ENCODE data around the gene SPATS2L. TPM values are rescaled to one million over a fixed set of nuclear protein-coding genes. Genes with fewer than 3 reads are reported as not detected.

Gene SPATS2L
- 142 and 165 TPM in 2 replicates for total RNA-seq

DNA sequence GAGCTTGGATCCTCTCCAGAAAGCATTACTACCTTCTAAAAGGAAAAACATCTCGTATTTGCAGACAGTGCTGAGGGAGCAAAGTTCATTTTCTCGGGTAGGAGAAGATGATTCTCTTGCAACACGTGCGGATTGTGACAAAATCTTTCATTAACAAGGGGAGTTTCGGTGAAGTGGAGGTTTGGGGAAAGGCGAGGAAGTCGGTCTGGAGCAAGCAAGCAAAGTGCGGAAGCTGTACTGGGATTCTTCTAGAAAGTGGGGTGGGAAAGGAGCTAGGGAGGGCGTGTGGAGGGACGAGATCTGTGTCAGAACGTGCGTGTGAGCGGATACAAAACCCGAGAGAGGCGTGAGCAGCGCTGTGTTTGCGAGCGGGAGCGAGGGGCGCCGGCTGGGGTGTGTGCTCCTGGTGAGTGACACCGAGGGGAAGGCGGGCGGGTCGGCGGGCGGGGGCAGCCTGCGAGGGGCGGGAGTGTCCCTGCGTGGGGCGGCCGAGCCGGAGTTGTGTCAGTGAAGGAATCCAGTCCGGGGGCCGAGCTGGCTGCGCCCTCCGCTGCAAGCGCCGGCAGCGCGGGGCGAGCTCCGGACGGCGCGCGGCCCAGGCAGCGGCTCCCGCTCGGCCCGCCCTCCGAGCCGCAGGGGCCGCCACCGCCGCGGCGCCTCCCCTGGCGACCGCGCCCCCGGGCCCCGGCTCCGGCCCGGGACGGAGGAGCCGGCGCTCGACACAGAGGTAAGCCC lies at the start of gene SPATS2L:
Gene SPATS2L, plus strand, starts transcription at position 498 of the 735 bp plus-strand sequence. CDS start 82,552 bp downstream, outside the sequence.

GRCh38 chr2:200509612-200510433 lies 203.3 kb downstream of the SPATS2L start, which contains the start of gene KCTD18:
Gene KCTD18 (minus strand): TSS chr2:200510068. CDS start chr2:200507016, 3,052 bp downstream.

DNA sequence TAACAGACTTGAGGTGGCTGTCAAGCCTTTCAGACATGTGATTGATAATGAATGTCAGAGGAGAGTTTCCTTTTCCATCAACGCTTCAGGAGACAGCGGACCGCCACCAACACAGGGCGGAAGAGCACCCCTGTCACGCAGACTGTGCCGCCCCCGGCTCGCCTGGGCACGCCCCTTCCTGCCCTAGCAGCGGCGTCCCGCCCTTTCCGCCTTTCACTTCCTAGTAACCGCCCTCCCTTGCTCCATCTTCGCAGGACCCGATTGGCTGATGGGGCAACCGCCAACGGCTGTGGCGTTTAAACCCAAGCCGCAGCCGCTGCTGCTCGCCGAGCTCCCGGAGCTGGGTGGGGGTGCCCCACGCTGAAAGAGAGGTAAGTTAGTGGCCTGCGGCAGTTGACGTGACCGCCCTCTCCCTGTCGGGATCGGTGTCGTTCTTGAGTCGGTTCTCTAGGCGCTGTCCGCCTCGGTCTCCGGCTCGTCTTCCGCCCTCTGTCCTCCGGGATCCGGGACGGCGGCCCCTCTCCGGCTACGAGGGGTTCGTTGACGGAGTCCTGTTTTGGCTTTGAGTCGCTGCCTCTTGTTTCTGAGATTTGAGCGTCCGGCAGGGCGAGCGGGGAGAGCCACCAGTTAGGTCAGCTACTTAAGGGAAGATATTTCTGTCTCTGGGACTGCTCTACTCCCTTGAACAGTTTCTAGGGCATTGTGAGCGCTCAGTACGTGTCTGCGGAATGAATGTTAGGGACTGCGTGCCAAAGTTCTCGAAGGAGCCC lies 219.6 kb downstream of the SPATS2L start, which contains the start of gene SGO2:
Gene SGO2, plus strand, starts transcription at position 326 of the 770 bp plus-strand sequence. CDS start 6,769 bp downstream, outside the sequence.

Other genes starting within 250 kb of the SPATS2L start
- 12.4 and 21.0 TPM in 2 replicates for gene KCTD18, start 203.4 kb downstream of the SPATS2L start, total RNA-seq
- gene SGO2, start 219.5 kb downstream of the SPATS2L start, total RNA-seq: 9.1 and 10.5 TPM in 2 replicates